A549 (cell line): ENCODE measurements around the gene S100A10.

Source experiments
- ELK1 ChIP-seq: fragments of 150-350 bp; IDR thresholded peaks from 2 replicates; pipeline ENCODE4 v1.6.1; 2014; ENCODE audit warnings: low read depth, mild to moderate bottlenecking, low read length
- HOXB13 ChIP-seq: fragments of 250-450 bp; sonication (Bioruptor Pico); IDR thresholded peaks from 2 replicates; pipeline ENCODE4 v1.5.0; 2020; ENCODE audit warnings: low read depth, mild to moderate bottlenecking, moderate library complexity
- MYC ChIP-seq: IDR thresholded peaks from 2 replicates; pipeline ENCODE4 v1.6.1; 2012; ENCODE audit warnings: mild to moderate bottlenecking, inconsistent platforms, low read length, improper control_type of control experiment, borderline replicate concordance
- POLR2A ChIP-seq: IDR thresholded peaks from 2 replicates; pipeline ENCODE4 v1.6.1; 2012; ENCODE audit warnings: mild to moderate bottlenecking, low read length
- TF ChIP-seq, protein P1 (sequence below): fragments of >200 bp; sonication (Bioruptor Twin); formaldehyde crosslinking; IDR thresholded peaks from 3 replicates; pipeline ENCODE4 v1.5.1; 2016

DNA sequence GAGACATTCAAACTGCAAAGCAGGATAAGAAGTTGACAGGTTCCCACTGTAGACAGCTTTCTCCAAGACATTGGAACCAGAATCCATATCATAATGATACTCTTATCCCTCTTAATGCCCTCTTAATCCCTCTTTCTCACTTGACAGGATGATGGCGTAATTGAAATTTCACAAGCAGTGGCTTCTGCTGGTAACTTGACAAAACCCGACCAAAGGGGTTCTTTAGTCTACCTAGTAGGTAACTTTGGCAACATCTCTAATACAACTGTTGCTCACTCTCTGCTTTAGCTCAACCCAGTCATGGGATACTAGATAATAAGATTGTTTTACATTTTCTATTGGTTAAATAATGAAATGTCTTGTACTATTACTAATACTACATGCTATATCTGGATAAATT, 34.7 kb downstream of the S100A10 start:
- TF ChIP-seq, protein P1, sequence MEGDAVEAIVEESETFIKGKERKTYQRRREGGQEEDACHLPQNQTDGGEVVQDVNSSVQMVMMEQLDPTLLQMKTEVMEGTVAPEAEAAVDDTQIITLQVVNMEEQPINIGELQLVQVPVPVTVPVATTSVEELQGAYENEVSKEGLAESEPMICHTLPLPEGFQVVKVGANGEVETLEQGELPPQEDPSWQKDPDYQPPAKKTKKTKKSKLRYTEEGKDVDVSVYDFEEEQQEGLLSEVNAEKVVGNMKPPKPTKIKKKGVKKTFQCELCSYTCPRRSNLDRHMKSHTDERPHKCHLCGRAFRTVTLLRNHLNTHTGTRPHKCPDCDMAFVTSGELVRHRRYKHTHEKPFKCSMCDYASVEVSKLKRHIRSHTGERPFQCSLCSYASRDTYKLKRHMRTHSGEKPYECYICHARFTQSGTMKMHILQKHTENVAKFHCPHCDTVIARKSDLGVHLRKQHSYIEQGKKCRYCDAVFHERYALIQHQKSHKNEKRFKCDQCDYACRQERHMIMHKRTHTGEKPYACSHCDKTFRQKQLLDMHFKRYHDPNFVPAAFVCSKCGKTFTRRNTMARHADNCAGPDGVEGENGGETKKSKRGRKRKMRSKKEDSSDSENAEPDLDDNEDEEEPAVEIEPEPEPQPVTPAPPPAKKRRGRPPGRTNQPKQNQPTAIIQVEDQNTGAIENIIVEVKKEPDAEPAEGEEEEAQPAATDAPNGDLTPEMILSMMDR: no peak
- TF ChIP-seq HOXB13 (CRISPR knock-in tag) (no peak), MYC (no peak), POLR2A (no peak), ELK1 (no peak)
